IPS-11a (cell line): ENCODE data around the gene BTBD9.

Experiments
- H3K4me3 ChIP-seq: one replicate; pipeline ENCODE4 v1.5.1; 2013; ENCODE audit warnings: low read depth, low read length, control low read depth

BTBD9 gene

DNA sequence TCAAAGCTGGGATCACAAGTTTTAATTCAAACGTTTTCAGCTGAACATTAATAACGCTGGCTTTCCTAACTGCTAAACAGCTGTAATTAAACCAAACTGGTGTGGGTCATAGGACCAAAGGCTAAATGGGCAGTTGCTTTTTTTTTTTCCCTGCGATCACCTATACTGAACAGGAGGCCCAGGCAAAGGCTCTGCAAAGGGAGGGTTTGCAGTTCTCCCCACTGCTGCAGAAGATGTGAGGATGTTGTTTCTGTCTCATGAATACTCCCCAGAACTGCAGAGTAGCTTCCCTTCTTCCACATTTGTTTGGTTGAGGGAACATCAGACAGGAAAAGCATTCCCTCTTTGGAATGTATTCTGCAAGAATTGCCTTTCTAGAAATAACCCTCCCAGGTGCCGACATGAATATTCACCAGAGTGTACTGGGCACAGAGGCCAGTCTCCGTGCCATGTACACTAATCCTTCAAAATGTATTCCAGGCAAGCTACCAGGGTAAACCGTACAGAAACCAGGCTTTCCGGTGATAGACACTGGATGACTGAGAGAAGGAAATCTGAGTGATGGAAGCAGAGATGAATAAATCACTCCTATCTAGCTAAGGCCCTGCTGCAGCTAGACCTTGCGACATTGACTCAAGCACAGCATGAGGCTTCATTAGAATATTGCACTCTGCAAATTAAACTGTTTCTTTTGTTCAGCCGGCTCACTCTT lies 370.1 kb downstream of the BTBD9 start:
- no peak overlapping the region for H3K4me3 ChIP-seq

DNA sequence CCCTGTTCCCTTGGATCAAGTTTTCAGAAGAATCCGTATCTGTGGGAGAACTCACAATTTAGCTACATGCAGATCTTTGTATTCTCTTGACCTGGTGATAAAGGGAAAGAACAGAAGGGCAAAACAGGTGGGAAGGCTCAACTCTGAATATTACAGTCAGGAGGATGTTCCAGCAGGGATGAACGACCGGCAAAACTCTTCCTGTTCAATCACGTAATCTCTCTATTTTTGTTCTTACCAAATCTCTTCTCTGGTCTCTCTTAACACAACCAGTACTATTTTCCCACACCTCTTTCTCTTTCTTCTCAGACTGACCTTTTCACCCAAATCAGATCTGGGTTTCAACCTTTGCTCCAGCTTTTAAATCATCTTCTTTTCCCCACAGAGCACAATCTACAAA lies 371.4 kb downstream of the BTBD9 start:
- no peak overlapping the region for H3K4me3 ChIP-seq

GRCh38 chr6:38266921-38267354 lies 372.8 kb downstream of the BTBD9 start:
- no peak overlapping the region for H3K4me3 ChIP-seq

GRCh38 chr6:38264605-38265004 lies 375.1 kb downstream of the BTBD9 start:
- H3K4me3 ChIP-seq = no peak overlapping the region

- H3K4me3 ChIP-seq = no peak overlapping the region
Observed at GRCh38 chr6:38262609-38263008, 377.1 kb downstream of the BTBD9 start.

GRCh38 chr6:38262026-38262425 lies 377.7 kb downstream of the BTBD9 start:
- H3K4me3 ChIP-seq = no peak overlapping the region

DNA sequence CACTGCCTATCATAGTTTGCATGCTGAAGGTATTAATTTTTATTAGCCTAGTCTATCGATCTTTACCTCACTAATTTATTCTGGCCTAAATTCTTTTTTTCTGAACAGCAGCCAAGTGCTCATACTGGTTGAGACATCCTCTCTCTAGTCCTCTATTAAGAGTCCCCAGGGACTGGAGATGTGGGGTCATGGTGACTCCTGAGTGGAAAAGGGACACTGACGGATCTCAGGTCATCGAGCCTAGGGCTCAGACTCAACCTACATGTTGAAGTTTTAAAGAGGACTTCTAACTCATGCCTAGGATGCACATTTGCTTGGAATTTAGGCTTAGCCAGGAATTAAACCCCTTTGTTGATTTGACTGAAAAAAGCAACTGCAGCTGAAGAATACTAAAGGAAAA lies 378.1 kb downstream of the BTBD9 start:
- H3K4me3 ChIP-seq = no peak overlapping the region

DNA sequence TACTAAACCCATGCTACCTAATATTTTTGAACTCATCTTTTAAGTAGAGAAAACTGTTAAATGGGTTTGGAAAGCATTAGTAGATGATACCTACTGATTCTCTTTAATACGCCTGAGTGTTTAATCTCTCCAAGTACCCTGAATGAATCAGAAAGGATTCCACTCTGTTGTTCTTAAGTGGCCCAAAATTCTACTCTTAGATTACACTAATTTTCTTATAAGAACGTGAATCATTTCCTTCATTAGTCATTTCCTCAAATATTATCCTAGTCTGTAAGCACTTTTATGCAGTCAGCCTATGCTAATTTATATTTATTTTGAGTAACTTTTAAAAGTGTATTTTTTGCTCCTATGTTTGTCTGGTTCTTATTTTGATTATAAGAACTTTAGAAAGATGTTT lies 380.0 kb downstream of the BTBD9 start:
- H3K4me3 ChIP-seq = no peak overlapping the region

GRCh38 chr6:38248500-38249234 lies 391.1 kb downstream of the BTBD9 start:
- no peak overlapping the region for H3K4me3 ChIP-seq

- no peak overlapping the region for H3K4me3 ChIP-seq
Observed at GRCh38 chr6:38245295-38245694, 394.4 kb downstream of the BTBD9 start.

DNA sequence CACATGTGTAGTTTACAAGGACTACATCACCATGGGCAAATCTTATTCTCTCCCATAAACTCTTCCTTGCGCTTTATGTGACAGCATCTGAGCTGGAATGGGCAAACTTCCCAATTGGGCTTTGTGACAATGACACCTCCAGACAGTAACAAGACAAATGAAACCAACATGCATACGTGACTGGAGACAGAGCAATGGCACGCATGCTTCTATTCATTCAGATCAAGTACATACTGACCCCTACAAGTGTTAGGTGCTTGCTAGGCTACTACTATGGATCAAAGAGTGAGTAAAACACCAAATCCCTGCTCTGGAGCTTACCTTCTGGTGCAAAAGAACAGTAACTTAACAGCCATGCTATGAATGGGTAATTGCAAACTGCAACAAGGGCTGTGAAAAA lies 394.9 kb downstream of the BTBD9 start:
- no peak overlapping the region for H3K4me3 ChIP-seq

- H3K4me3 ChIP-seq = no peak overlapping the region
Observed at GRCh38 chr6:38241200-38241871, 398.4 kb downstream of the BTBD9 start.

GRCh38 chr6:38239719-38240451 lies 399.8 kb downstream of the BTBD9 start:
- H3K4me3 ChIP-seq = no peak overlapping the region

DNA sequence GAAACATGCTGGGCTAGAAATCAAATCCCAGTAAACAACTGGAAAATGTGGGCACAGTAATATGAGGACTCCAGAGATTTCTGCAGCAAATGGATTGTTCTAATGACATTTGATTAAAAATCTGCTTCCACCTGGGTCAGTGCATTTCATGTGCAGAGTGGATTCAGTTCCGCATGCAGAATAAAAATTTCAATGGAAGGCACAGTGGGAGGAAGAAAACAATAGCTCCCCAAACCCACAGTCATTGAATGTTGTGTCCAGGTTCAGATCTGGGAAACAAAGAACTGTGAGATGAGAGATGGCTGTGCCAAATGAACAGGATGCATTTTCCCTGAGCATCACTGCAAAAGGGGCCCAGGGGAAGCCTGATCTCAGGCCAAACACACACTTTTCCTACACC lies 403.1 kb downstream of the BTBD9 start:
- H3K4me3 ChIP-seq = no peak overlapping the region

DNA sequence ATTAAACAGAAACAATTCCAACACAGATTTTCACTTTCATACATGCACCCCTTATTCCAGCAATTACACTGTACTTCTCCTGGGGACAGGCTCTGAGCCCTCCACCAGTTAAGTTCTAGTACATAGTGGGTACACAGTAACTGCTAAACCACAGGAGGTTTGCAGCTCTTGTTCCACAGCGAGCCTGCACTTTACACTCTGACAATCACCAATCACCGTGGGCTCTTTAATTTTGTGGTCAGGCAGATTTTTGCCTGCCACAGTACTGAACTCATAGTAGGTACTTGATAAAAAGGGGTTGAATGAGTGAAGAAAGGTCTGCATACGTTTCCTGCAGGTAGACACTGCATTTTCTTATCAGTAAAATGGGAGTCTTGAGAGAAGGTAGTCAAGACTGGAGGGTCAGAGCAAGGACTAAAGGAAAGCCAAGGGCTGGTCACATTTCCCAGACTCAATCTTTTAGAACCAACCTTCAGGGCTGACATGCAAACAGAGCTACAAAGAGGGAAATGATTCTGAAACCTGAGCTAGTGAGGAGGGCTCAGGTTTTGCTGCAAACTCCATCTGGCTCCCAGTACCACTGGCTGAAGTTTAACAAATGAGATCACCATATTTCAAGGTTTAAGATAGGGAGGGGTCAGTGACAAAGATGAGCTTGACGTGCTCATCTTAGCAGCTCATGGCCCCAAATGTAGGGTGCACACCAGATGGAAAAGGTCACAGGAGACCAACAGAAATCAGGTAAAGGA lies 404.6 kb downstream of the BTBD9 start:
- no peak overlapping the region for H3K4me3 ChIP-seq

DNA sequence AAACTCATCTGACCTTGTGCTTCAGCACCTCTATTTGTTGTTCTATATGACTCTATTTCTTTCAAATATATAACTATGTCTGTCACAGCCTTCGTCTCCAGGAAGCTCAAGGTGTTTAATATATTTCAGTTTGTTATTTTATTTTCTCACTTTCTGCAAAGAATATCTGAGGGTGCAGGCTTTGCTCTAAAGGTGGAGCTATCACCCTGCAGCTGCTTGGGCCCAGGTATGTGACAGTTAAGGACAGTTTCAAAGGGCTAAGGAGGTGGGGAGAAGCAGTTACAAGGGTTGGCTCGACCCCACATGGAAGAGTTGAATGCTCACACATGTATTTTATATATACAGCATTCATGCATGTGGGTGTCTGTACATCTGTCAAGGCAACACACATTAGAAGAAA lies 405.6 kb downstream of the BTBD9 start:
- H3K4me3 ChIP-seq = no peak overlapping the region

DNA sequence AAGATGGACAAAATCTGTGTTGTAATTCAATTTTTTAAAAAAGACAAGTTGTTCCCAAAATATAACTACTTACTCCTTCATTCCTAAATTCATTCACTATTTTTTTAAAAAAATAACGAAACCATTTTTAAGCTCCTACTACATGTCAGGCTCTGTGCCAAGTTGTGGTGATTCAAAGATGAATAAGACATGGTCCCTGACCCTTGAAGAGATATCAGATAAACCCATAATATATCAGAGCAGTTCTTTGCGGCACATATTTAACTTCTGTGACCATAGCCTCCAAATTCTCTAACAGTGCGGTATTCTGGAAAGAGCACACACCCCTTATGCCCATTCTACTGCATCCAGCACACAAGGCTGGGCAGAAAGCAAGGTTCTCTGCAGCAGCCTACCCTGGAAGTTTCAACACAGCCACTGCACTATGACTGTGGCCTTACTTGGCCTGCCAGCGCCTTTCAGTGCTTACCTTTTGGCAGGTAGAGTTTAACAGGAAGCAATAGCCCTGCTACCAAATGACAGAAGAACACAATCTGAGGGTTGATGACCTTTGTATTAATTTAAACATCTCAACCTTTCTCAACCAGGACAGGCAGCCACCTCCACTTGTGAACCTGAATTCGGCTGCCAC lies 406.5 kb downstream of the BTBD9 start:
- no peak overlapping the region for H3K4me3 ChIP-seq

- H3K4me3 ChIP-seq = no peak overlapping the region
Observed at GRCh38 chr6:38225766-38226165, 414.0 kb downstream of the BTBD9 start.

DNA sequence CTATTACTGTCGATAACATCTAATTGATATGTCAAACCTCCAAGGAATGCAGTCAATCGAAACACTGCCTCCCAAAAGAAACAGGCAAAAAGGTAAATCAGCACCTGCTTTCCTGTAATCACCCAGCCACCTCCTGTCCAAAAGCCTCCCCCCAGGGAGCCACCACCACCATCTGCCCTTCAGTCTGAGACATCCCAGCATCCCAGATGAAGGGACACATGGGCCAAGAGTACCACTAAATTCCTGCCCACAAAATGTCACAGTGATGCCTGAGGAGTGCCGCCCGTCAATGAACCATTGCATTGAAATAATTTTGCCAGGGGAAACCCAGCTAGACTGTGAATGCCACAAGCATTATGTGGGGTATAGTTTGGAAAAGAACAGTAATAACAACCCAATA lies 418.5 kb downstream of the BTBD9 start:
- H3K4me3 ChIP-seq = no peak overlapping the region

GRCh38 chr6:38220069-38220723 lies 419.5 kb downstream of the BTBD9 start:
- H3K4me3 ChIP-seq = no peak overlapping the region
